Endometrium (tissue), 2 donors: Measurements from ENCODE around the gene CLIC4.
"Not testable (repeated sequence)": the region's sequence is repeated elsewhere in the genome, so short reads cannot be mapped to it uniquely, and the experiment has no call there.

Source experiments
- FAIRE-seq: peaks from 2 replicates; lab custom pipeline; 2012; peaks lifted over from hg19 to GRCh38; lab: Jason Lieb, UNC
- donor health status: control.
- donor health status: control.

CLIC4 gene

GRCh38 chr1:24820221-24820620 lies 75.0 kb downstream of the CLIC4 start:
- not testable (repeated sequence) for FAIRE-seq

- peak; percentile 4 for FAIRE-seq
These were observed 77.6 kb downstream of the CLIC4 start for GRCh38 chr1:24822887-24823286.

DNA sequence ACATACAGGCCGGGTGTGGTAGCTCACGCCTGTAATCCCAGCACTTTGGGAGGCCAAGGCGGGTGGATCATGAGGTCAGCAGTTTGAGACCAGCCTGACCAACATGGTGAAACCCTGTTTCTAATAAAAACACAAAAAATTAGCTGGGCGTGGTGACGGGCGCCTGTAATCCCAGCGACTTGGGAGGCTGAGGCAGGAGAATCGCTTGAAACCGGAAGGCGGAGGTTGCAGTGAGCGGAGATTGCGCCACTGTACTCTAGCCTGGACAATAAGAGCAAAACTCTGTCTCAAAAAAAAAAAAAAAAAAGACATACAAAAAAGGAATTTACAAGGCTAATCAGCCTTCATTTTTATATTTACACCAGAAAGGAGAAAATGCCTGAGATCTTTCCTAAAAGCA lies 78.2 kb downstream of the CLIC4 start:
- not testable (repeated sequence) for FAIRE-seq

GRCh38 chr1:24825174-24825573 lies 79.9 kb downstream of the CLIC4 start:
- FAIRE-seq: no peak

DNA sequence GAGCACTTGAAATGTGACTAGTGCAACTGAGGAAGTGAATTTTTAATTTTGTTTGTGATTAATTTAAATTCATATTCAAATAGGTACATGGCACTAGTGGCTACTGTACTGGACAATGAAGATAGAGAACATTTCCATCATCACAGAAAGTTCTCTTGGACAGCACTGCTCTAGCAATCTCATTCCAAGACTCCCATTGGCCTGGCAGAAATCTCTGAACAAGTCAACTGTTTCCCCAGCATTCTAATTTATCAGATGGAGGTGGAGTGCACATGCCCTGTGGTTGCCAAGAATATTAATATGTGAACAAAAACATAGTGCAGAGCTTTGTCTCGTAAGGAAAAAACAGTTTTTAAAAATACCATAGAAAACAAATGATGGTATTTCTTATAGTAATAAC lies 81.3 kb downstream of the CLIC4 start:
- no peak for FAIRE-seq

- peak; percentile 87 for FAIRE-seq
These were observed 82.3 kb downstream of the CLIC4 start for GRCh38 chr1:24827379-24828135.

DNA sequence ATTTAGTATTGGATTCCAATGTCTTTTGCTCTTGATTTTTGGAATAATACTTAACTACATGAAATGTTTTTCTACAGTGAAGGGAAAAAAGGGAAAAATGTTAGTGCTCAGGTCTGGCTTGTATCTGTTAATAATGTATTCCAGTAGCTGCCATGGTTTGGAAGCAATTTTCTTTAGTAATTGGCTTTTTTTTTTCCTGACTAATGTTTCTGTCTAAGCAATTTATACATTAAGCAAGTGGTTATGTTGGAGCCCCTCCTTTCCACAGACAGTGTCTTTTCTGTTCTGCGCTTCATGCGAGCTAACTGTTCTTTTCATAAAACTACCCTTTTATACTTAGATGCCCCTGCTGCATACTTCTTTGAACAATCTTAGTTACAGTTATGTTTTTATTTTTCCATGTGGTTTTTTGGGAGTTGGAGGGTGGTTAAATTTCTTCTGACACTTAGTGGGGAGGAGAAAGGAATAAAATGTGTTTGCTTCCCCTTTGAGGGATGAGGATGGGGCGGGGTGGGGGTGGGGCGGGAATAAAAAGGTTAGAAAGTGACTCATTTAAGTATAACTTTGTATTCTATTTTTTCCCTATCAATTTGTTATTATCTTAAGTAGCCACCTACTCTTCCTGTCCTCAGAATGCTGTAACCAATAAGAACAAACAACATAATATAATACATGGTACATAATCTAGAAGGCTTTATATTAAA lies 83.1 kb downstream of the CLIC4 start:
- FAIRE-seq: no peak

- FAIRE-seq: no peak
These were observed 83.6 kb downstream of the CLIC4 start for GRCh38 chr1:24828887-24829192.

GRCh38 chr1:24830680-24831272 lies 85.5 kb downstream of the CLIC4 start:
- FAIRE-seq: peak; percentile 92

- FAIRE-seq: no peak
These were observed 96.3 kb downstream of the CLIC4 start for GRCh38 chr1:24841593-24841992.

- FAIRE-seq: no peak
These were observed 101.4 kb downstream of the CLIC4 start for GRCh38 chr1:24846671-24847070.

DNA sequence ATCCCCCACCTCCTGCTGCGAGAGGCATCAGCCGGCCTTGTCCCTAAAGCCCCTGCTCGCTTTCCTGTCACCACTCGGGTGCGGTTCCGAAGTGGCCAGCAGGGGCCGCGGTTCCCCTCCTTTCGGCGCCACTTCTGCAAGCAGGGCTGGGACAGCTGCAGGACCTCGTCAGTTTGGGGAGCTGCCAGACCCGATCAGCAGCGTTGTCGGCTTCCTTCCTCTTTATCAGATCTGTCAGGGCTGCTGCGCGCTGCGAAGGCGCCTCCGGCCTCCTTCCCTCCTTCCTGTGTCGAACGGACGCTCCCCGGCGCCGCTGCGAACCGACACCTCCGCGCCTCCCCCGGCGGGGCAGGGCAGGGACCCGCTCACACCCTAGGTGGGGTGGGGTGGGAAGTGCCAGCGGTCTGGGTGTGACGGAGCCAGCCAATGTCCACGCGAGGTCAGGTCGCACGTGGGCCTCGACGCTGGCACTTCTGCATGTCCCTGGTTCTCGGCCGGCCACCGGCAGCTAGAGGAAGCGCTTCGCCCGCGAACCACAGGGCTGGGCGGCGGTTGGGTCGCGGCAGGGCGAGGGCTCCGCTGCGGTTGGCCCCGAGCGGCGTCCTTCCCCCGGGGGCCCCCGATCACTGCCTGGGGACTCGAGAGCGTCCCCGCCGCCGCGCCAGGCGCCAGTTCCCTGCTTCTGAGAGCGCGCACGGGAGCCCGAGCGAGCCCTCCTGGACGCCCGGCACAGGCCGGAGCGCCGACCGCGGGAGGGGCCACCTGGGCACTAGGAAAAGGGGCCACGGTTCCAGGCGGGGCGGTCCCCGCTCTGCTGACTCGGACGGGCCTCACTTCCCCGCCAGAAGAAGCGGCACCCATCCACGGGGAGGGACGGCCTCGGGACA lies 103.0 kb downstream of the CLIC4 start:
- no peak for FAIRE-seq

- no peak for FAIRE-seq
These were observed 104.5 kb downstream of the CLIC4 start for GRCh38 chr1:24849672-24850295.

DNA sequence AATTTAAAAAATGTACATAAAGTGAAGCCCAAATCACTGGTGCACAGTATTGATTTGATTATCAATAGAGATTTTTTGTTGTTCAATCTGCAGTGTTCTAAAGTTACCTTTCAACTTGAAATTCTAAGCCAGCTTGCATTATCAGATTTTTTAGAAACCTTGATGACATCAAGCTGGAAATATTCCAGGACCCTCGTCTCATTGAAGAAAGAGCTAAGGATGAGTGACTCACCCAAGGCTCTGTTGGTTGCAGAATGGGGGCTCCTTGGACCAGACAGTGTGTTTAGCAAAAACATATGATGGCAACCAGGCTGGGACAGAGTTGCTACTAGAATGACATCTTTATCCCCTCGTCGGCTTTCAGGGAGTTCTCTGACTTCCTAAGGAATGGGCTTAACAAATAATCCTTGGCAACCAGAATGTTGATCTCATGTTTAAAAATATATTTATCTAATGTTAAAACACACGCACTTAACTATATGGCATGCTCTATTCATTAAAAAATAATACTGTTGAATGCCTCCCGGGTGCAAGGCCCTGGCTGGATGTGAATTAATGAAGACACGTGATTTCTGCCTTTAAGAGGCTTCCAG lies 105.2 kb downstream of the CLIC4 start:
- no peak for FAIRE-seq

GRCh38 chr1:24853649-24854048 lies 108.4 kb downstream of the CLIC4 start:
- no peak for FAIRE-seq

GRCh38 chr1:24855474-24855873 lies 110.2 kb downstream of the CLIC4 start:
- no peak for FAIRE-seq

GRCh38 chr1:24856787-24857506 lies 111.7 kb downstream of the CLIC4 start:
- FAIRE-seq: no peak

- no peak for FAIRE-seq
These were observed 112.4 kb downstream of the CLIC4 start for GRCh38 chr1:24857507-24858133.

DNA sequence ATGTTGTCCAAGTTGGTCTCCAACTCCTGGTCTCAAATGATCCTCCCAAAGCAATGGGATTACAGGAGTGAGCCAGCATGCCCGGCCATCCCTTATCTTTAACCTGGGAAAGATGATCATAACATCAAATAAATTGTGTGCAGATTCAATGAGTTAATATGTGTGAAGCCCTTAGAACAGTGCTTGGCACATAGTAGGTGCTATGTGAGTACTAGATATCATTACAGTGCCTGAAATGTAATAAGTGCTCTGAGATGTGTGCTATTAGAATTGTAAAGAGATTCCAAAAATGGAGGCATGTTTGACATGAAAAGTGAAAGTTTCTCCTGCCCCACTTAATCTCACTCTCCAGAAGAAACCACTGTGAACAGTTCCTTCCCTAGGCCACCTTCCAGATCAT lies 113.0 kb downstream of the CLIC4 start:
- no peak for FAIRE-seq
